Breast epithelium (tissue), 4 donors: ENCODE data around the gene PREP. TPM values are rescaled to one million over a fixed set of nuclear protein-coding genes. Genes with fewer than 3 reads are reported as not detected.

ENCODE experiments used
- DNase-seq, 2 donors: peaks; one replicate each; pipeline ENCODE4 v3.0.0-alpha.2; 2019; ENCODE audit warnings: low spot score in 2 of 2
- H3K27ac ChIP-seq, 2 donors: fragments of 200-600 bp; sonication (generic) in 1 of 2; one replicate each; pipeline ENCODE4 v1.5.1; 2016 to 2019; ENCODE audit warnings: mild to moderate bottlenecking in 1 of 2
- H3K27me3 ChIP-seq, 2 donors: fragments of 200-600 bp; sonication (generic) in 1 of 2; one replicate each; pipeline versions ENCODE4 v1.5.1 to v1.6.0; 2017 to 2019; ENCODE audit warnings: control low read depth in 1 of 2, mild to moderate bottlenecking in 1 of 2
- H3K36me3 ChIP-seq: fragments of 200-600 bp; one replicate; pipeline ENCODE4 v1.5.1; 2019
- H3K4me1 ChIP-seq, 2 donors: fragments of 200-600 bp; sonication (generic); one replicate each; pipeline ENCODE4 v1.5.1; 2016 to 2019; ENCODE audit warnings: control low read depth in 1 of 2
- H3K4me3 ChIP-seq, 3 donors: fragments of 200-600 bp; sonication (generic); 1 replicate in 2 of 3; 2 replicates in 1 of 3; pipeline ENCODE4 v1.5.1; 2016 to 2019; ENCODE audit warnings: mild to moderate bottlenecking in 3 of 3, moderate library complexity in 2 of 3
- H3K9me3 ChIP-seq, 2 donors: fragments of 200-600 bp; sonication (generic) in 1 of 2; one replicate each; pipeline ENCODE4 v1.5.1; 2016 to 2019; ENCODE audit warnings: control low read depth in 1 of 2
- POLR2A ChIP-seq: fragments of 450-650 bp; IDR thresholded peaks from one replicate; pipeline ENCODE4 v1.6.1; 2016; ENCODE audit warnings: antibody characterized with exemption, mild to moderate bottlenecking, moderate library complexity
- POLR2AphosphoS5 ChIP-seq, 3 donors: sonication (generic); formaldehyde crosslinking; IDR thresholded peaks; one replicate each; pipeline ENCODE4 v1.6.1; 2017; ENCODE audit warnings: antibody characterized with exemption in 3 of 3
- intact Hi-C: fragments of 100-400 bp; cut with DNase I; formaldehyde crosslinking; loops from one replicate; pipeline ENCODE4 v1.15.1; 2023; ENCODE audit warnings: low total_unique reads
- total RNA-seq, 3 donors: library from RNA; depleted of rRNA; stranded (reverse); fragments of >200 nt; gene quantifications; one replicate each; pipeline ENCODE4 v1.1.0, GENCODE V29; 2016
- TF ChIP-seq, protein P1 (sequence below), 3 donors: fragments of 450-650 bp; IDR thresholded peaks; one replicate each; pipeline ENCODE4 v1.5.1; 2016 to 2017; ENCODE audit warnings: antibody characterized with exemption in 3 of 3, mild to moderate bottlenecking in 3 of 3, moderate library complexity in 3 of 3

PREP gene
- 10 to 100 TPM; 18.4 to 22.3 (median 19.6) TPM for total RNA-seq

GRCh38 chr6:105402939-105403935 lies at the start of gene PREP:
Gene PREP, minus strand, starts transcription at chr6:105403082. Its CDS starts 191 bp downstream, at chr6:105402891.
- H3K27ac ChIP-seq = peak within 1 kb of the TSS; percentile 84 to 92
- intact Hi-C loops = loop anchor here (10.0 kb wide), 1 partner anchor 308 kb away; no protein-coding TSS in a partner anchor
- no peaks in the 10 kb centered on the region for H3K9me3 ChIP-seq
- TF ChIP-seq POLR2A = no peak
- TF ChIP-seq, protein P1, sequence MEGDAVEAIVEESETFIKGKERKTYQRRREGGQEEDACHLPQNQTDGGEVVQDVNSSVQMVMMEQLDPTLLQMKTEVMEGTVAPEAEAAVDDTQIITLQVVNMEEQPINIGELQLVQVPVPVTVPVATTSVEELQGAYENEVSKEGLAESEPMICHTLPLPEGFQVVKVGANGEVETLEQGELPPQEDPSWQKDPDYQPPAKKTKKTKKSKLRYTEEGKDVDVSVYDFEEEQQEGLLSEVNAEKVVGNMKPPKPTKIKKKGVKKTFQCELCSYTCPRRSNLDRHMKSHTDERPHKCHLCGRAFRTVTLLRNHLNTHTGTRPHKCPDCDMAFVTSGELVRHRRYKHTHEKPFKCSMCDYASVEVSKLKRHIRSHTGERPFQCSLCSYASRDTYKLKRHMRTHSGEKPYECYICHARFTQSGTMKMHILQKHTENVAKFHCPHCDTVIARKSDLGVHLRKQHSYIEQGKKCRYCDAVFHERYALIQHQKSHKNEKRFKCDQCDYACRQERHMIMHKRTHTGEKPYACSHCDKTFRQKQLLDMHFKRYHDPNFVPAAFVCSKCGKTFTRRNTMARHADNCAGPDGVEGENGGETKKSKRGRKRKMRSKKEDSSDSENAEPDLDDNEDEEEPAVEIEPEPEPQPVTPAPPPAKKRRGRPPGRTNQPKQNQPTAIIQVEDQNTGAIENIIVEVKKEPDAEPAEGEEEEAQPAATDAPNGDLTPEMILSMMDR (IDR thresholded peaks at IDR 0.05) = peak; percentile 79 to 89 (median 87)
- TF ChIP-seq POLR2AphosphoS5 (IDR thresholded peaks at IDR 0.05) = peak in 1 of 3 donors; percentile 11
- peak within 1 kb of the TSS; percentile 79 to 94 (median 83) for H3K4me3 ChIP-seq
- no peaks in the 10 kb centered on the region for H3K36me3 ChIP-seq
- peaks cover 0 to 2% of the 10 kb centered on the region in 2 donors for H3K4me1 ChIP-seq
- no peaks in the 10 kb centered on the region for H3K27me3 ChIP-seq
- peak; percentile 74 to 81 for DNase-seq

GRCh38 chr6:105452376-105452775 lies 49.5 kb upstream of the PREP start:
- H3K27ac ChIP-seq = no peak overlapping the region
- no peaks in the 10 kb centered on the region for H3K27me3 ChIP-seq
- TF ChIP-seq POLR2AphosphoS5 (IDR thresholded peaks at IDR 0.05) = no peak
- TF ChIP-seq POLR2A = no peak
- TF ChIP-seq, protein P1 (IDR thresholded peaks at IDR 0.05) = no peak
- no peak for DNase-seq
- intact Hi-C loops = no loop called here
- no peaks in the 10 kb centered on the region for H3K9me3 ChIP-seq
- H3K4me1 ChIP-seq = no peaks in the 10 kb centered on the region
- H3K36me3 ChIP-seq = no peaks in the 10 kb centered on the region
- H3K4me3 ChIP-seq = no peak overlapping the region

GRCh38 chr6:105449756-105450390 lies 47.0 kb upstream of the PREP start:
- no peaks in the 10 kb centered on the region for H3K4me1 ChIP-seq
- no peaks in the 10 kb centered on the region for H3K36me3 ChIP-seq
- no peak overlapping the region for H3K4me3 ChIP-seq
- no peaks in the 10 kb centered on the region for H3K9me3 ChIP-seq
- H3K27me3 ChIP-seq = no peaks in the 10 kb centered on the region
- DNase-seq = no peak
- intact Hi-C loops = loop anchor here (10.0 kb wide), 1 partner anchor 295 kb away; no protein-coding TSS in a partner anchor
- TF ChIP-seq POLR2AphosphoS5 (IDR thresholded peaks at IDR 0.05) (no peak), POLR2A (no peak)
- TF ChIP-seq, protein P1 (IDR thresholded peaks at IDR 0.05) = no peak
- no peak overlapping the region for H3K27ac ChIP-seq

GRCh38 chr6:105445481-105445880 lies 42.6 kb upstream of the PREP start:
- Histone ChIP-seq H3K4me3 (no peak overlapping the region), H3K27me3 (no peaks in the 10 kb centered on the region), H3K9me3 (no peaks in the 10 kb centered on the region), H3K36me3 (no peaks in the 10 kb centered on the region), H3K4me1 (no peaks in the 10 kb centered on the region), H3K27ac (no peak overlapping the region)
- intact Hi-C loops = loop anchor here (10.0 kb wide), 1 partner anchor 299 kb away; no protein-coding TSS in a partner anchor
- DNase-seq = no peak
- TF ChIP-seq POLR2AphosphoS5 (IDR thresholded peaks at IDR 0.05) = no peak
- no peak for TF ChIP-seq POLR2A
- TF ChIP-seq, protein P1 (IDR thresholded peaks at IDR 0.05) = no peak
